COLO668 (cell line): ENCODE results near the gene NOS1.

Experiments used
- DNase-seq: peaks from one replicate; lab custom pipeline; 2025; ENCODE audit not compliant: unreplicated experiment; lab: John Stamatoyannopoulos, UW

Gene NOS1

DNA sequence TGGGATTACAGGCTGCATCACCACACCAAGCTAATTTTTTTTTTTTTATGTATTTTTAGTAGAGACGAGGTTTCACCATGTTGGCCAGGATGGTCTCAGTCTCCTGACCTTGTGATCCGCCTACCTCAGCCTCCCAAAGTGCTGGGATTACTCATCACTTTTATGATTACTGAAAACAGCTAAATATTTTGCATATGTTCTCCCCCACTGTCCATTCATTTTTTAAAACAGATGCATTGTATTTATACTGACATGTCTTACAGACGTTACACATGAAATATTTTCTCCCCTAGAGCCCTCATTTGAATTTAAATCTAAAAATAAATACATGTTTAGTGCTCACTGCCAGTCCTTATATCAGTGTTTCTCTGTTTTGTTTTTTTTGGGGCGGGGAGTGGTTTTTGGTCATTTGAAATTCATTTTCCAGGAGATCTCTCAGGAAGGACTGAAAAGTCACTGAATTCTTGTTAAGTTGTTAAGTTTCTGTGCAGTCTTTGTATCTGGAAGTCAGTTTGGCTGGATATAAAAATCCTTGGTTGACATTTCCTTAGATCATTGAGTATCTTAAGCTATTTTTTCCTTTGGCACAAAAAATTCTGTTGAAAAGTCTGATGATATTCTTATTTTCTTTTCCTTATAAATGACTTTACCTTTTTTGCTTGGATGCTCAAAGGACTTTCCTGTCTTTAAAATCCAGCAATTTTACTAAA lies 180.5 kb downstream of the NOS1 start:
- DNase-seq, result no peak

- DNase-seq, result no peak
These were observed 182.7 kb downstream of the NOS1 start for GRCh38 chr12:117178745-117179144.

DNA sequence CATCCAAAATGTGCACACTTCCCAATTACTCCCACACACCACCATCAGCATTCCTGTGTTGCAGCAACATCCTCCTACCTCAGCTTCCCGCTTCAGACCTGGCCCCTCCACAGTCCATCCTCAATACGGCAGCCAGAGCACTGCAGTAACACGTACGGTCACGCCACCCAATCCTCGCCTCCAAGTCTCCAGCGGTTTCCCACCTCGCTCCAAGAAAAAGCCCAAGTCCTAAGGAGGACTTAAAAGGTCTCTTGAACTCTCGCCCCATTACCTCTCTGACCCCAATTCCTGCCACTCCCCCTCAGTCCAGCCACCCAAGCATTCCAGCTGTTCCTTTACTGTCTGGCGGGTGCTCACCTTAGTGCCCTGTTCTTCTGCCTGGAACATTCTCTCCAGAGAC lies 183.1 kb downstream of the NOS1 start:
- no peak for DNase-seq

DNA sequence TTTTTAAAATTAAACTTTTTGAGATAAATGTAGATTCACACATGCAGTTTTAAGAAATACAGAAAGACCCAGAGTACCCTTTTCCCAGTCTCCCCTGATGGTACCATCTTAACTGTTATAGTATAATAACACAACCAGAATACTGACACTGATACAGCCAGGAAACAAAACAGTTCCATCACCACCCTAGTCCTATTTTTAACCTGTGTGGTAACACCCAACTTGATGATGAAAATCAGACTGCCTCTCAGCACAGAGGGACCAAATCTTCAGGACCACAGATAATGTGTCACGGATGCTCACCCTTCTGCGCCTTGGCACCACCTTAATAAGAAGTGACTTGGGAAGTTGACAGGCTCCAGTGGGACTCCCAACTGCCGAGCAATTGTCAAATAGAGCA lies 189.3 kb downstream of the NOS1 start:
- DNase-seq, result no peak

GRCh38 chr12:117171499-117172162 lies 189.8 kb downstream of the NOS1 start:
- DNase-seq, result no peak

- DNase-seq, result no peak
These were observed 191.9 kb downstream of the NOS1 start for GRCh38 chr12:117169548-117169947.

DNA sequence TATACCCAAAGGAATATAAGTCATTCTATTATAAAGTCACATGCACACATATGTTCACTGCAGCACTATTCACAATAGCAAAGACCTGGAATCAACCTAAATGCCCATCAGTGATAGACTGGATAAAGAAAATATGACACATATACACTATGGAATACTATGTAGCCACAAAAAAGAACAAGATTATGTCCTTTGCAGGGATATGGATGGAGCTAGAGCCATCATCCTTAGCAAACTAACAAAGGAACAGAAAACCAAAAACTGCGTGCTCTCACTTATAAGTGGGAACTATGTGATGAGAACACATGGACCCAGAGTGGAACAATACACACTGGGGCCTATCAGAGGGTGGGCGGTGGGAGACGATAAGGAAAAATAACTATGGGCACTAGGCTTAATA lies 192.4 kb downstream of the NOS1 start:
- no peak for DNase-seq

DNA sequence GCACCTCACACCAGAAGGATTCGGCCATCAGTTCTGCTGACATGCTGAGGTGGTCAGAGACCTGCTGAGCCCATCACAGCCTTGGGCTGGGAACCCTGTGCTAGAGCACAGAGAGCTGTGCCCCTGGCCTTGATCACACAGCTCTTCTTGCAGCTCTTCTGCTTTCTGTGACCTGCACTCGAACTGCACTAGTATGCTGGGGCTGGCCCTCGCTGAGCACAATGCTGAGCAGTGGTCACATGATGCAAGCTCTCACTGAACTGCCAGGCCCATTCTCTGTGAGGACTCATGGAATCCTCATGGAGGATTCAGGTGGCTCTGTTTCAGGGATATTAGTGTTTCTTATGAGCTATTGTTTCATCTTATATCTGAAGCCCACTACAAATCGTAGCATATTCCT lies 193.7 kb downstream of the NOS1 start:
- DNase-seq, result no peak

DNA sequence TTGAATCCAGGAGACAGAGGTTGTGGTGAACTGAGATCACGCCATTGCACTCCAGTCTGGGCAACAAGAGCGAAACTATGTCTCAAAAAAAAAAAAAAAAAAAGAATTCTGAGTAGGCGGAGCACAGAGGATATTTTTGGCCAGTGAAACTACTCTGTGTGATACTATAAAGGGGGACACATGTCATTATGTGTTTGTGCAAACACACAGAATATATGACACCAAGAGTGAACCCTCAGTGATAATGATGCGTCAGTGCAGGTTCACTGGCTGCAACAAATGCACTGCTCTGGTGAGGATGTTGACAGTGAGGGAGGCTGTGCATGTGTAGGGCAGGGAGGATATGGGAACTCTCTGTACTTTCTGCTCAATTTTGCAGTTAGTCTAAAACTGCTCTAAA lies 195.3 kb downstream of the NOS1 start:
- no peak for DNase-seq

DNA sequence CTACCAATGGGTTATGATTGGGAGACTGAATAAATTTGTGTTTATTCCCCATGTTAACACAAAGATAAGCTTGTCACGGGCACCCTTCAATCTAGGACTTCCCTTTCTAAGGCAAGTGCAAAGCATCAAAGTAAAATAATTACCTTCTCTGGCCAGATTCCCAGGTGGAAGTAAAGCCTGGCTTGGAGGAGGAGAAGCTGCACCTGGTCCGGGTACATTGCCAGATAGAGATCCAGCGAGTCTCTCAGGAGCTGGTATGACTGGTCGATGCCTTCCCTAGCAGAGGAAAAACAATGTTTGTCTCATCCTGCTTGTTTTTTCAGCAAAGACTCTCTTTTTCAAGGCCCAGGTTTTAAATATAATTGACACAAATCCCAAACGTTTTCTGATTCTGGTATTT lies 196.1 kb downstream of the NOS1 start:
- no peak for DNase-seq

DNA sequence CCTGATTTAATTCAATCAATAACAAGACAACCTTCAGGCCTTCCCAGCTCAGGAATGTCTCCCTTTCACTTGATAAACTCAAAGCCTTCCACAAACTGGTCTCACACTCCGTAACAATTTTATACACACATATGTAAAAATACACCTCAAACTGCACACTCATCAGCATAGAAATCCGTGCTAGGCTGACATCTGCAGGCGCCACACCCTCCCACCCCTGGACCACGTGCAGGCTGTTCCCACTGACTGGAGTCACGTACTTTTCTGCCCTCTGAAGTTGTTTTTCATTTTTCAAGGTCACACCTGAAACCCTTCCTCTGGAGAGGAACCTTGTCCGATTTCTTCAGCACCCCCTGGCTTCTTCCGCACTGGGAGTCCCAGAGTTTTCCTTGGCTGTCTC lies 198.8 kb downstream of the NOS1 start:
- no peak for DNase-seq

DNA sequence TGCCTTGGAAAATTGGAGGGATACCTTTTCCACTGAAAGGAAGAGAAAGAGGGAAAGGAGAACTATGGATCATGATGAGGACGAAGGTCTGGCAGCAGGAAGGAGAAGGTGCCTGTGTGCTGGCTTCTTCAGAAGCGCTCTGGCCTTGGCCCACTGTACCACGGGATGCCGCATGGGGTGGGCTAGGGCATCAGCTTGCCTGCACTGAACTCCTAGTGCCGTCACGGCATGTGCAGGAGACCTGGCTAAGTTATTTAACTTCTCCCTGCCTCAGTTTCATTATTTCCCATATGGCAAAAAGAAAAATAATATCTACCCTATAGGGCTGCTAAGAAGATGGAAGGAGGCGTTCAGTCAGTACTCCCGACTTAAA lies 199.3 kb downstream of the NOS1 start:
- DNase-seq, result no peak

DNA sequence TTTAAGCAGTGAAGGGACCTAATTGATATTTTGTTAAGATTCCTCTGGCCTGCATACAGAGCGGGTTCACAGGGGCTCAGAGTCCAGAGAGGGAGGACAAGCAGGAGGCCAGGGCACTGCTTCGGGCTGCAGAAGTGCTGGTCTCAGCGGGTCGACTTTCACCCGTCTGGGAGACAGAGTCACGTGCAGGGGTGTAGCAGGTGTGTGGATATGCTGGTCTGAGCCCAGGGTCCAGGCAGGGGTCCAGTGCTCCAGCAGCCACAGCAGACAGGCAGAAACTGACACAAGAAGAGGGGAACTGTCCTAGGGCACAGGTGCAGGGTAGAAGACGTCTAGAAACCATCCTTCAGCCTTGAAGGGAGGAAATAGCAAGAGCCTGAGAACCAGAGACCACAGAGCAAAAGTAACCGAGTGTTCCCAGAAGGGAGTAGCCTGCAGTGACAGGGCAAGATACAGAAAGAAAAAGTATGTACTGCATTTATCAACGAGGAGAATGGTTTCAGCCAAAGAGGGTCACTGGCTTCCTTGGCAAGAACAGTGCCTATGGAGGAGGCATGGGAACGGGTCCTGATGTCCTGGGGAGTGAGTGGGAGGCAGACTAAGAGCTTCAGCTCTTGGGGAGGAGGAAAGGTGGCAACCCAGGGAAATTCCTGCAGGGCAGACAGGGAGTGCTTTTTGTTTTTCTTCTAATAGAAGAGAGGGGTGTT lies 199.8 kb downstream of the NOS1 start:
- no peak for DNase-seq

DNA sequence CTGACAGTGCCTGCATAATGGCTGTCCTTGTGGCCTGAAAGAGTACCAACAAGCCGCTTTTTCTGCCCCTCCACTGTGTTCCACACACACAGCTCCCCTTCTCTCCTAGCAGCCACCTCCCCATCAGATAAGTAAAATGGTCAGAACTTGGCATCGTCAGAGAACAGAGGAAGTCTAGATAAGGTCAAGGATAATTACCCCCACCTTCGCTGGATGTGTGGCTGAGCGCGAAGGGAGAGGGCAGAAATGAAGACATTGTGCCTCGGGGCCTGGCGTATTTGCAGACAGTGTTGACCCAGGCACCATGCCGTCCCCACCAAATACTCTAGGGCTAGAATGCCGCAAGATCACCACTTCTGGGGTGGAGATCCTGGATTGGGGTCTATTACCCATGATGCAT lies 201.8 kb downstream of the NOS1 start:
- DNase-seq, result no peak

DNA sequence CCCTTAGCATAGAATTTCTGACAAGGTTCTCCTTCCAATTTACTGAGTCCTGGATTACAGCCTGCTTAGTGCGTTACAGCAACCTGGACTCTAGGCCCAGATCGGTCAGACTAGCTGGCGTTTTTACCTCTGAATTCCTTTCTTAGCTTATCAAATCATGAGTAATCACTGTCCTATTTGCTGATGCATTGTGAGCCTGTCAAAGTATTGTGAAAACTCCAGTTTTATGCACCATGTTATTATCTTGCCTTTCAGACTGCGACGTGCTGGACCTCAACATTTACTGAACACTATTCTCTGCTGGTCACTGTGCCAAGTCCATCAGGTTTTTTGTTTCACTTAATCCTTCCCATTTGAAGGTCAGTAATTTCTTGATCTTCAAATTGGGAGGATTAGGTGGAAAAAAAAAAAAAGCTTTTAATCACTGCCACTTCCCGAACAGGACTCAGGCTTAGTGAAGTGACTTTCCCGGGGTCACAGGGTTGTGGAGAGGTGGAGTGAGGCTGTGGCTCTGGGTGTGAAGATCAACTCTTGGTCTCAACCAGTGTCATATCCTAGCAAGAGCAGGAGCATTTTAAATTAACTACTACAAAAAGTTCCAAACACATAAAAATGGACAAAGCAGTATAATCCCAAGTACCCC lies 202.4 kb downstream of the NOS1 start:
- no peak for DNase-seq
